ENCODE data around the gene POLR3H. TPM values are rescaled to one million over a fixed set of nuclear protein-coding genes. Genes with fewer than 3 reads are reported as not detected.
A peak's percentile ranks its signal among the peaks of the same experiment; 100 is the strongest.

POLR3H gene
- total RNA-seq, 1 experiment from 2014 or later: 47.6 TPM

DNA sequence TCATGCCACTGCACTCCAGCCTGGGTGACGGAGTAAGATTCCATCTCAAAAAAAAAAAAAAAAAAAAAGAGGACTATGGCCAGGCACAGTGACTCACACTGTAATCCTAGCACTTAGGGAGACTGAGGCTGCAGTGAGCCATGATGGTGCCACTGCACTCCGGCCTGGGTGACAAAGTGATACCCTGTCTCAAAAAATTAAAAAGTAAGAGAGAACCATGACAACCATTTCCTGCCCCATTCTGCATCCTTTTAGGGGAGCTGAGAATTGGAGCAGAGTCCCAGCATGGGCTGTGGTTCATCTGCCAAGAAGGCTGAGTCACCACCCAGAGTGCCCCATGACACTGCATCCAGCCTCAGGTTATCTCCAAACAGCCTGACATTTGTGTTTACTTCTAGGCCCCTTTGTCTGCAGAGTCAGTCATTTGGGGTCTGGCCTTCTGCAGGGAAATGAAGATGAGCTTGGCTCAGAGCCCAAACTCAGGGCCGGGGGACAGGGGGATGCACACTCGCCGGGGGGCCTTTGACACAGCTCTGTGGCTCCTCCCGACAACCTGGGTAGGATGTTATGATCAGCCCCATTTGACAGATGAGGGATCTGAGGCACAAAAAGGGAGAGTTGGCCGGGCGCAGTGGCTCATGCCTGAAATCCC, 21.3 kb upstream of the POLR3H start:
- intact Hi-C loops (cut with micrococcal nuclease; ENCODE audit: unreplicated experiment): no loop called here
- ChIA-PET CTCF (interaction anchor here (0.7 kb wide), 3 partner anchors 21 to 32 kb away, joined by 4 to 12 read pairs (median 4); partner anchors contain the start of gene POLR3H), POLR2A (ENCODE audit: unreplicated experiment) (interaction anchor here (0.6 to 0.7 kb wide), 2 partner anchors 177 to 396 kb away, joined by 3 to 12 read pairs; no protein-coding TSS in a partner anchor)
- Histone ChIP-seq H3K36me3 (ENCODE audit: low read depth) (no peaks in the 10 kb centered on the region), H3K79me2 (ENCODE audit: low read depth) (no peaks in the 10 kb centered on the region), H3K9me3 (ENCODE audit: insufficient read depth, low read depth) (no peaks in the 10 kb centered on the region), H3K9me2 (ENCODE audit: insufficient read depth) (no peaks in the 10 kb centered on the region), H3K4me1 (replicated peaks; ENCODE audit: insufficient read depth) (peaks cover 38% of the 10 kb centered on the region), H4K20me1 (ENCODE audit: insufficient read depth) (no peaks in the 10 kb centered on the region), H3K4me3 (no peak overlapping the region), H3K27me3 (ENCODE audit: insufficient read depth, low read depth) (no peaks in the 10 kb centered on the region), H3F3A (ENCODE audit: insufficient read depth, low read depth) (peaks cover 43% of the 10 kb centered on the region), H3K4me2 (peak overlapping the region; percentile 6; the same call in 1 of the 2 replicates), H2AFZ (no peak overlapping the region), H3K27ac (peak overlapping the region; percentile 43)
- DNase-seq: peak; percentile 71 to 73
- BruUV-seq (replicated peaks): no TSS peak
- no peak for TF ChIP-seq EZH2 (IDR thresholded peaks at IDR 0.05; ENCODE audit: low read depth)
- TF ChIP-seq, protein P1, sequence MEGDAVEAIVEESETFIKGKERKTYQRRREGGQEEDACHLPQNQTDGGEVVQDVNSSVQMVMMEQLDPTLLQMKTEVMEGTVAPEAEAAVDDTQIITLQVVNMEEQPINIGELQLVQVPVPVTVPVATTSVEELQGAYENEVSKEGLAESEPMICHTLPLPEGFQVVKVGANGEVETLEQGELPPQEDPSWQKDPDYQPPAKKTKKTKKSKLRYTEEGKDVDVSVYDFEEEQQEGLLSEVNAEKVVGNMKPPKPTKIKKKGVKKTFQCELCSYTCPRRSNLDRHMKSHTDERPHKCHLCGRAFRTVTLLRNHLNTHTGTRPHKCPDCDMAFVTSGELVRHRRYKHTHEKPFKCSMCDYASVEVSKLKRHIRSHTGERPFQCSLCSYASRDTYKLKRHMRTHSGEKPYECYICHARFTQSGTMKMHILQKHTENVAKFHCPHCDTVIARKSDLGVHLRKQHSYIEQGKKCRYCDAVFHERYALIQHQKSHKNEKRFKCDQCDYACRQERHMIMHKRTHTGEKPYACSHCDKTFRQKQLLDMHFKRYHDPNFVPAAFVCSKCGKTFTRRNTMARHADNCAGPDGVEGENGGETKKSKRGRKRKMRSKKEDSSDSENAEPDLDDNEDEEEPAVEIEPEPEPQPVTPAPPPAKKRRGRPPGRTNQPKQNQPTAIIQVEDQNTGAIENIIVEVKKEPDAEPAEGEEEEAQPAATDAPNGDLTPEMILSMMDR (conservative IDR thresholded peaks at IDR 0.05): no peak

DNA sequence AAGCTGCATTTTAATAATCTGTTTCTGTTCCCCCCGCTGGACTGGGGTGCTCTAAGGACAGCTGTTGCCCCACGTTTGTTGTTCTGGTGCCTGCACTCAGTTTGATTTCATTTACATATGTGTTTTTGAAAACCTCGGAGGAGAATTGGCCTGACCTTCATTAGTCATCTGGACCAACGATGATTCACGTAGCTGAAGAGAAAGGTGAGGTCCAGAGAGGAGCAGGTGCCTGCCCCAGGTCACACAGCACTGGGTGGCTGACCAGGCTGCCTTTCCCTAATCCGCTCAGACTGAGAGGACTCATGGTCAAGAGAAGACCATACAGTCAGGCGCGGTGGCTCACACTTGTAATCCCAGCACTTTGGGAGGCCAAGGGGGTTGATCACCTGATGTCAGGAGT, 20.3 kb upstream of the POLR3H start:
- Histone ChIP-seq H3K4me1 (replicated peaks; ENCODE audit: insufficient read depth) (peaks cover 38% of the 10 kb centered on the region), H4K20me1 (ENCODE audit: insufficient read depth) (no peaks in the 10 kb centered on the region), H3K79me2 (ENCODE audit: low read depth) (no peaks in the 10 kb centered on the region), H3K27me3 (ENCODE audit: insufficient read depth, low read depth) (no peaks in the 10 kb centered on the region), H3K9me2 (ENCODE audit: insufficient read depth) (no peaks in the 10 kb centered on the region), H3F3A (ENCODE audit: insufficient read depth, low read depth) (peaks cover 43% of the 10 kb centered on the region), H3K9me3 (ENCODE audit: insufficient read depth, low read depth) (no peaks in the 10 kb centered on the region), H3K36me3 (ENCODE audit: low read depth) (no peaks in the 10 kb centered on the region), H2AFZ (no peak overlapping the region), H3K4me2 (peak overlapping the region; percentile 4), H3K27ac (peak overlapping the region; percentile 43), H3K4me3 (no peak overlapping the region)
- CTCF ChIA-PET: interaction anchor here (0.6 to 0.7 kb wide), 2 partner anchors 21 to 50 kb away, joined by 3 to 12 read pairs; partner anchors contain the start of gene POLR3H
- peak in 1 of 2 experiments; percentile 65 for DNase-seq
- BruUV-seq (replicated peaks): no TSS peak
- POLR2A ChIA-PET (ENCODE audit: unreplicated experiment): no interaction called here
- TF ChIP-seq EZH2 (IDR thresholded peaks at IDR 0.05; ENCODE audit: low read depth): no peak
- TF ChIP-seq, protein P1 (conservative IDR thresholded peaks at IDR 0.05): no peak
- intact Hi-C loops (cut with micrococcal nuclease; ENCODE audit: unreplicated experiment): no loop called here

DNA sequence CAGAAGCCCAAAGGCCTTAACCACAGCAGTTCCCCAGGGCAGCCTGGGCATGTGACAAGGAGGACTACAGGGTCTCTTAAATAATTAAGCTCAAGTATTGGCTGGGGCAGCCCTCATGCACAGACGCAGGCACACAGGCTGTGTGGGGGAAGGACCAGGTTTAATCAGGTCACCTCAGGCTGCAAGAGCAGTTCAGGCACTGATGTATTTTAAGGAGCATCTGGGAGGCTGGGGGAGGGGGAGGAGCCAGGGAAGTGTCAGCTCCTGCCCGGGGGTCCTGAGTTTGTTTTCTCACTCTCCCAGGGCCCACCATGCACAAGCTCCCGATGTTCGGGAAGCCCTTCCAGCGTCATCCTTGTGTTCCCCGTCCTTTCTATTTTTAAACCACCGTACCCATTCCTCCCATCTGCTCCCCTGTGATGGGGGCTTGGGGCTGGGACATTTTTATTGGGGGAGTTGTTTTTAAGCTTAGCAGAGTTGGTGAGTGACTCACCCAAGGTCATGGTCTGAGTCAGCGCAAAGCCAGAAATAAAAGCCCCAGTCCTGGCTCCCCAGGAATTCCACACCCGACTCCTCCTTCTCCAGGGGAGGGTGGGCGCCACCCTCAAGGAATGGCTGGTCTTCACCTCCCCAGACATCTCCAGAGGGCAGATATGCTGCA, 18.9 kb upstream of the POLR3H start:
- Histone ChIP-seq H3K4me3 (no peak overlapping the region), H3K79me2 (ENCODE audit: low read depth) (no peaks in the 10 kb centered on the region), H3K27ac (no peak overlapping the region), H3K4me1 (replicated peaks; ENCODE audit: insufficient read depth) (peaks cover 38% of the 10 kb centered on the region), H3K9me2 (ENCODE audit: insufficient read depth) (no peaks in the 10 kb centered on the region), H3K4me2 (peak overlapping the region; percentile 48), H2AFZ (no peak overlapping the region), H4K20me1 (ENCODE audit: insufficient read depth) (no peaks in the 10 kb centered on the region), H3K27me3 (ENCODE audit: insufficient read depth, low read depth) (no peaks in the 10 kb centered on the region), H3F3A (ENCODE audit: insufficient read depth, low read depth) (peaks cover 43% of the 10 kb centered on the region), H3K9me3 (ENCODE audit: insufficient read depth, low read depth) (no peaks in the 10 kb centered on the region), H3K36me3 (ENCODE audit: low read depth) (no peaks in the 10 kb centered on the region)
- no TSS peak for BruUV-seq (replicated peaks)
- POLR2A ChIA-PET (ENCODE audit: unreplicated experiment): interaction anchor here (1.0 kb wide), 1 partner anchor 27 kb away, joined by 3 read pairs; the partner anchor contains the start of gene PMM1
- intact Hi-C loops (cut with micrococcal nuclease; ENCODE audit: unreplicated experiment): no loop called here
- peak; percentile 49 to 72 for DNase-seq
- CTCF ChIA-PET: interaction anchor here (0.5 to 1.0 kb wide), 2 partner anchors 19 to 181 kb away, joined by 3 to 16 read pairs; partner anchors contain the start of genes POLR3H and TEF
- TF ChIP-seq EZH2 (IDR thresholded peaks at IDR 0.05; ENCODE audit: low read depth): no peak
- TF ChIP-seq, protein P1 (conservative IDR thresholded peaks at IDR 0.05): no peak

Measured in PC-9 (cell line).